K562 (cell line): Measurements from ENCODE around the gene ELOVL5. TPM values are rescaled to one million over a fixed set of nuclear protein-coding genes. Genes with fewer than 3 reads are reported as not detected.
A peak's percentile ranks its signal among the peaks of the same experiment; 100 is the strongest.

Experiments
- CBX8 ChIP-seq: fragments of 200-600 bp; sonication (generic); IDR thresholded peaks from 2 replicates; pipeline ENCODE4 v1.6.1; 2012; ENCODE audit warnings: borderline replicate concordance, mixed run types, low read depth, mild to moderate bottlenecking, moderate library complexity, mixed read lengths, low read length, control low read depth, inconsistent platforms; ENCODE audit not compliant: poor library complexity, severe bottlenecking; ENCODE audit errors: extremely low read depth
- ELF1 ChIP-seq: fragments of 200-800 bp; sonication (Bioruptor generic); IDR thresholded peaks from 2 replicates; pipeline ENCODE4 v1.6.1; 2016; ENCODE audit warnings: missing genetic modification characterization, missing compliant biosample characterization
- FOXM1 ChIP-seq, 2 experiments: fragments of 450-650 bp in 1 of 2; sonication (generic) in 1 of 2; formaldehyde crosslinking in 1 of 2; IDR thresholded peaks; 2 replicates each; pipeline versions ENCODE4 v1.6.1 to v1.9.0; 2017 to 2022; ENCODE audit warnings: low read depth in 2 of 2, mild to moderate bottlenecking in 2 of 2, missing genetic modification reagents in 1 of 2, moderate library complexity in 1 of 2
- KHSRP ChIP-seq: fragments of 450-650 bp; IDR thresholded peaks from 2 replicates; pipeline ENCODE4 v1.6.1; 2017
- MAZ ChIP-seq, 2 experiments: fragments of 450-650 bp in 1 of 2; sonication (generic) in 1 of 2; formaldehyde crosslinking; IDR thresholded peaks in 1 of 2; conservative IDR thresholded peaks in 1 of 2; 2 replicates each; pipeline versions ENCODE4 v1.4.0 to v1.5.0; 2020; ENCODE audit warnings: mild to moderate bottlenecking in 1 of 2, missing genetic modification reagents in 1 of 2
- MCM7 ChIP-seq, 2 experiments: fragments of 450-650 bp; IDR thresholded peaks; 2 replicates each; pipeline ENCODE4 v1.6.1; 2016 to 2018
- NFYB ChIP-seq: IDR thresholded peaks from 2 replicates; pipeline ENCODE4 v1.6.1; 2011; ENCODE audit warnings: mild to moderate bottlenecking, moderate library complexity; ENCODE audit not compliant: insufficient read length; ENCODE audit errors: extremely low read depth
- NR1H2 ChIP-seq: sonication (generic); formaldehyde crosslinking; IDR thresholded peaks from 2 replicates; pipeline ENCODE4 v1.4.0; 2020; ENCODE audit warnings: mild to moderate bottlenecking, missing genetic modification reagents
- RAD51 ChIP-seq: fragments of 450-650 bp; IDR thresholded peaks from 2 replicates; pipeline ENCODE4 v1.7.1; 2016; ENCODE audit warnings: low read depth, mild to moderate bottlenecking, borderline replicate concordance
- SAP30 ChIP-seq: fragments of 200-600 bp; sonication (generic); IDR thresholded peaks from 2 replicates; pipeline ENCODE4 v1.6.1; 2012; ENCODE audit warnings: borderline replicate concordance, low read depth, mild to moderate bottlenecking, moderate library complexity, low read length, control low read depth, inconsistent platforms; ENCODE audit not compliant: insufficient read depth, poor library complexity, severe bottlenecking
- SMAD4 ChIP-seq: fragments of 250-450 bp; sonication (Bioruptor Pico); conservative IDR thresholded peaks from 2 replicates; pipeline ENCODE4 v1.8.0; 2021; ENCODE audit warnings: inconsistent platforms, mild to moderate bottlenecking, moderate library complexity
- TEAD4 ChIP-seq, 2 experiments: sonication (generic) in 1 of 2; formaldehyde crosslinking in 1 of 2; IDR thresholded peaks; 2 replicates each; pipeline versions ENCODE4 v1.6.1 to v1.8.0; 2012 to 2022; ENCODE audit warnings: borderline replicate concordance in 1 of 2, inconsistent platforms in 1 of 2, low read length in 1 of 2, mild to moderate bottlenecking in 1 of 2, missing genetic modification reagents in 1 of 2
- ZNF175 ChIP-seq: fragments of 200-800 bp; sonication (Bioruptor generic); IDR thresholded peaks from 2 replicates; pipeline ENCODE4 v1.6.1; 2016; ENCODE audit warnings: low read depth, mild to moderate bottlenecking, missing genetic modification characterization, missing compliant biosample characterization
- ZNF445 ChIP-seq: fragments of 250-450 bp; sonication (Bioruptor Pico); IDR thresholded peaks from 2 replicates; pipeline ENCODE4 v1.4.0; 2020; ENCODE audit warnings: low read depth, mild to moderate bottlenecking, moderate library complexity
- polyA plus RNA-seq, 8 experiments: library from polyadenylated mRNA; depleted of rRNA in 4 of 8; stranded (reverse) in 5 of 8; unstranded in 3 of 8; fragments of >200 nt; fragmentation: Nextera tagmentation in 2 of 8; fragmentation: Illumina TruSeq in 1 of 8; extraction: Ambion mirVana in 2 of 8; extraction: Trizol in 1 of 8; gene quantifications; 2 replicates each; pipeline versions ENCODE4 v1.2.1 to v1.2.3, GENCODE V29; 2011 to 2014; ENCODE audit warnings: inconsistent platforms in 1 of 8, missing spikeins in 1 of 8
- total RNA-seq, 7 experiments: library from RNA; depleted of rRNA in 6 of 7; stranded (reverse); fragments of >200 nt in 6 of 7; fragmentation: Illumina TruSeq in 2 of 7; extraction: Trizol in 2 of 7; gene quantifications; 2 replicates each; pipeline versions ENCODE4 v1.2.1 to v1.2.3, GENCODE V29; 2011 to 2021; ENCODE audit warnings: low replicate concordance in 1 of 7
- TF ChIP-seq, protein P1 (sequence below): sonication (generic); formaldehyde crosslinking; IDR thresholded peaks from 2 replicates; pipeline ENCODE4 v1.8.0; 2023; ENCODE audit warnings: mild to moderate bottlenecking, missing genetic modification reagents
- TF ChIP-seq, protein P2 (sequence below): sonication (generic); formaldehyde crosslinking; IDR thresholded peaks from 2 replicates; pipeline ENCODE4 v1.8.1; 2023; ENCODE audit warnings: missing genetic modification reagents, mild to moderate bottlenecking, borderline replicate concordance

ELOVL5 gene
- total and polyA plus RNA-seq, 9 of the 15 experiments (the other 6 are each of a cell fraction or from before 2014, with no cell fraction given), result 70.6 to 245 (median 132) TPM

DNA sequence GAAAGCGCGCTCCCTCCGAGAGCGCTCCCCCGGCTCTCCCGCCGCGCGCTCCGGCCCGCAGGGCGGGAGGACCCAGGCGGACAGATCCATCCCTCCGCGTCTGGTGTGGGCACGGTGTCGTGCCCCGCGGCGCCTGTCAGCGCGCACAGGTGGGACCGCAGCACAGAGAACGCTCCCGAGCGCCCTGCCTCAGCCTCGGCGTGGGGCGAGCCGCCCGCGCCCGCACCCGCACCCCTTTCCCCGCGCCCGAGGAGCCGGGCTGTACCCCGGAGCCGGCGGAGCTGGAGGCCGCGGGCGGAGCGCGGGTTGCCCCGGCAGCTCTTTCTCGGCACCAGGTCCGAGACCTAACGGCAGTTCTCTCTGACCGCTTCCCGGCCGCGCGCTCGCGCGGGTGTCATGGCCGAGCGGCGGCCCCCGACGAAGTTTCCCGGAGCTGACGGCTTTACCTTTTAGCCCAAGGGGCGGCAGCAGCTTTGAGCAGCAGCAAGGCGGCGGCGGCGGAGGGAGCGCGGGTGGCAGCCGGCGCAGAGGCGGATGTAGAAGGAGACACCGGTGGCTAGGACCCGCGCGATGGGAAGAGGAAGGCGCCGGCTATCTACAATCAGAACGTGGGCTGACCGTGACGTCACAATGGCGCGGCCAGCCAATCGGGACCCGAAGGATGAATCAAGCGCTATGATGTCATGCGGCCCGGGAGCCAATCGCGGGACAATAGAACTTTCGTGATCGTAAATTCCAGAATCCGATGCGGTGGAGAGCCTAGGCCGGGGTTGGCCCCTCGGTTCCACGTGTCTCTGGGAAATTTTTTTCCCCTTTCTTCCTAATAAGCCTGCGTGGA lies at the start of gene ELOVL5 (continued):
- TF ChIP-seq NFYB (peak; percentile 100), ZNF445 (CRISPR knock-in tag) (no peak), SMAD4 (CRISPR knock-in tag) (peak; percentile 53; the same call in 1 of the 2 replicates), FOXM1 (IDR thresholded peaks at IDR 0.05; ENCODE audit: low read depth) (0 out of 2 replicates have a peak, but pooled peaks have one; percentile 15), FOXM1 (CRISPR knock-in tag; IDR thresholded peaks at IDR 0.05; ENCODE audit: low read depth) (0 out of 2 replicates have a peak, but pooled peaks have one; percentile 74), ZNF175 (CRISPR knock-in tag) (no peak), KHSRP (peak; percentile 96), MAZ (CRISPR knock-in tag; conservative IDR thresholded peaks at IDR 0.05 in 1 of 2, IDR thresholded peaks at IDR 0.05 in 1 of 2) (0 out of 4 replicates have a peak, but pooled peaks of 1 of the 2 experiments have one; percentile 40), SAP30 (peak; percentile 23), TEAD4 (IDR thresholded peaks at IDR 0.05; ENCODE audit: low read length) (peak; percentile 52), TEAD4 (CRISPR knock-in tag; IDR thresholded peaks at IDR 0.05; ENCODE audit: borderline replicate concordance) (no peak), RAD51 (no peak), NR1H2 (CRISPR knock-in tag) (no peak), CBX8 (no peak), ELF1 (tag) (peak; percentile 45; the same call in 1 of the 2 replicates), MCM7 (IDR thresholded peaks at IDR 0.05) (no peak)
- TF ChIP-seq, protein P1, sequence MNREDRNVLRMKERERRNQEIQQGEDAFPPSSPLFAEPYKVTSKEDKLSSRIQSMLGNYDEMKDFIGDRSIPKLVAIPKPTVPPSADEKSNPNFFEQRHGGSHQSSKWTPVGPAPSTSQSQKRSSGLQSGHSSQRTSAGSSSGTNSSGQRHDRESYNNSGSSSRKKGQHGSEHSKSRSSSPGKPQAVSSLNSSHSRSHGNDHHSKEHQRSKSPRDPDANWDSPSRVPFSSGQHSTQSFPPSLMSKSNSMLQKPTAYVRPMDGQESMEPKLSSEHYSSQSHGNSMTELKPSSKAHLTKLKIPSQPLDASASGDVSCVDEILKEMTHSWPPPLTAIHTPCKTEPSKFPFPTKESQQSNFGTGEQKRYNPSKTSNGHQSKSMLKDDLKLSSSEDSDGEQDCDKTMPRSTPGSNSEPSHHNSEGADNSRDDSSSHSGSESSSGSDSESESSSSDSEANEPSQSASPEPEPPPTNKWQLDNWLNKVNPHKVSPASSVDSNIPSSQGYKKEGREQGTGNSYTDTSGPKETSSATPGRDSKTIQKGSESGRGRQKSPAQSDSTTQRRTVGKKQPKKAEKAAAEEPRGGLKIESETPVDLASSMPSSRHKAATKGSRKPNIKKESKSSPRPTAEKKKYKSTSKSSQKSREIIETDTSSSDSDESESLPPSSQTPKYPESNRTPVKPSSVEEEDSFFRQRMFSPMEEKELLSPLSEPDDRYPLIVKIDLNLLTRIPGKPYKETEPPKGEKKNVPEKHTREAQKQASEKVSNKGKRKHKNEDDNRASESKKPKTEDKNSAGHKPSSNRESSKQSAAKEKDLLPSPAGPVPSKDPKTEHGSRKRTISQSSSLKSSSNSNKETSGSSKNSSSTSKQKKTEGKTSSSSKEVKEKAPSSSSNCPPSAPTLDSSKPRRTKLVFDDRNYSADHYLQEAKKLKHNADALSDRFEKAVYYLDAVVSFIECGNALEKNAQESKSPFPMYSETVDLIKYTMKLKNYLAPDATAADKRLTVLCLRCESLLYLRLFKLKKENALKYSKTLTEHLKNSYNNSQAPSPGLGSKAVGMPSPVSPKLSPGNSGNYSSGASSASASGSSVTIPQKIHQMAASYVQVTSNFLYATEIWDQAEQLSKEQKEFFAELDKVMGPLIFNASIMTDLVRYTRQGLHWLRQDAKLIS (CRISPR knock-in tag), result 0 out of 2 replicates have a peak, but pooled peaks have one; percentile 6
- TF ChIP-seq, protein P2, sequence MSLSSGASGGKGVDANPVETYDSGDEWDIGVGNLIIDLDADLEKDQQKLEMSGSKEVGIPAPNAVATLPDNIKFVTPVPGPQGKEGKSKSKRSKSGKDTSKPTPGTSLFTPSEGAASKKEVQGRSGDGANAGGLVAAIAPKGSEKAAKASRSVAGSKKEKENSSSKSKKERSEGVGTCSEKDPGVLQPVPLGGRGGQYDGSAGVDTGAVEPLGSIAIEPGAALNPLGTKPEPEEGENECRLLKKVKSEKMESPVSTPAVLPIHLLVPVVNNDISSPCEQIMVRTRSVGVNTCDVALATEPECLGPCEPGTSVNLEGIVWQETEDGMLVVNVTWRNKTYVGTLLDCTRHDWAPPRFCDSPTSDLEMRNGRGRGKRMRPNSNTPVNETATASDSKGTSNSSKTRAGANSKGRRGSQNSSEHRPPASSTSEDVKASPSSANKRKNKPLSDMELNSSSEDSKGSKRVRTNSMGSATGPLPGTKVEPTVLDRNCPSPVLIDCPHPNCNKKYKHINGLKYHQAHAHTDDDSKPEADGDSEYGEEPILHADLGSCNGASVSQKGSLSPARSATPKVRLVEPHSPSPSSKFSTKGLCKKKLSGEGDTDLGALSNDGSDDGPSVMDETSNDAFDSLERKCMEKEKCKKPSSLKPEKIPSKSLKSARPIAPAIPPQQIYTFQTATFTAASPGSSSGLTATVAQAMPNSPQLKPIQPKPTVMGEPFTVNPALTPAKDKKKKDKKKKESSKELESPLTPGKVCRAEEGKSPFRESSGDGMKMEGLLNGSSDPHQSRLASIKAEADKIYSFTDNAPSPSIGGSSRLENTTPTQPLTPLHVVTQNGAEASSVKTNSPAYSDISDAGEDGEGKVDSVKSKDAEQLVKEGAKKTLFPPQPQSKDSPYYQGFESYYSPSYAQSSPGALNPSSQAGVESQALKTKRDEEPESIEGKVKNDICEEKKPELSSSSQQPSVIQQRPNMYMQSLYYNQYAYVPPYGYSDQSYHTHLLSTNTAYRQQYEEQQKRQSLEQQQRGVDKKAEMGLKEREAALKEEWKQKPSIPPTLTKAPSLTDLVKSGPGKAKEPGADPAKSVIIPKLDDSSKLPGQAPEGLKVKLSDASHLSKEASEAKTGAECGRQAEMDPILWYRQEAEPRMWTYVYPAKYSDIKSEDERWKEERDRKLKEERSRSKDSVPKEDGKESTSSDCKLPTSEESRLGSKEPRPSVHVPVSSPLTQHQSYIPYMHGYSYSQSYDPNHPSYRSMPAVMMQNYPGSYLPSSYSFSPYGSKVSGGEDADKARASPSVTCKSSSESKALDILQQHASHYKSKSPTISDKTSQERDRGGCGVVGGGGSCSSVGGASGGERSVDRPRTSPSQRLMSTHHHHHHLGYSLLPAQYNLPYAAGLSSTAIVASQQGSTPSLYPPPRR (CRISPR knock-in tag), result no peak
